H1 (cell line): ENCODE results near the gene ODAD3. TPM values are rescaled to one million over a fixed set of nuclear protein-coding genes. Genes with fewer than 3 reads are reported as not detected.

Source experiments
- ATF3 ChIP-seq: IDR thresholded peaks from 2 replicates; pipeline ENCODE4 v1.6.1; 2011; ENCODE audit warnings: low read depth, mild to moderate bottlenecking, low read length; ENCODE audit not compliant: insufficient read depth
- CHD2 ChIP-seq: IDR thresholded peaks from 2 replicates; pipeline ENCODE4 v1.6.1; 2012; ENCODE audit warnings: low read length, improper control_type of control experiment
- EZH2 ChIP-seq: fragments of 200-600 bp; sonication (generic); IDR thresholded peaks from 2 replicates; pipeline ENCODE4 v1.7.1; 2012; ENCODE audit warnings: low read depth, mild to moderate bottlenecking, moderate library complexity, low read length, inconsistent platforms; ENCODE audit not compliant: severe bottlenecking
- KDM1A ChIP-seq: fragments of 200-600, 300-600 bp; sonication (generic); IDR thresholded peaks from 2 replicates; pipeline ENCODE4 v1.7.1; 2016; ENCODE audit warnings: mild to moderate bottlenecking, low read length, borderline replicate concordance
- KDM5A ChIP-seq: fragments of 200-600 bp; IDR thresholded peaks from 2 replicates; pipeline ENCODE4 v1.7.1; 2012; ENCODE audit warnings: mild to moderate bottlenecking, low read length, inconsistent platforms, mixed read lengths
- PHF8 ChIP-seq: fragments of 200-600 bp; sonication (generic); conservative IDR thresholded peaks from 2 replicates; pipeline ENCODE4 v1.7.1; 2012; ENCODE audit warnings: low read depth, mild to moderate bottlenecking, inconsistent platforms, low read length, moderate library complexity
- SP2 ChIP-seq: IDR thresholded peaks from 2 replicates; pipeline ENCODE4 v1.6.1; 2012; ENCODE audit warnings: mild to moderate bottlenecking, low read length, inconsistent platforms
- polyA plus RNA-seq, 7 experiments: library from polyadenylated mRNA; depleted of rRNA in 3 of 7; stranded (reverse) in 5 of 7; unstranded in 2 of 7; fragments of >200 nt in 5 of 7; fragments of 200-250 nt in 2 of 7; gene quantifications; 1 replicate in 5 of 7; 2 replicates in 1 of 7; 4 replicates in 1 of 7; pipeline versions ENCODE4 v1.2.1 to v1.2.3, GENCODE V29; 2011 to 2013; ENCODE audit warnings: missing spikeins in 2 of 7, mixed read lengths in 2 of 7
- total RNA-seq: library from RNA; stranded (reverse); fragmentation: NEBNext Ultra II Directional; extraction: Animal tissue kit (Norgen Biotek cat#: 25700); gene quantifications from 2 replicates; pipeline ENCODE4 v1.2.1, GENCODE V29; 2021

ODAD3 gene
- total and polyA plus RNA-seq, 2 of the 8 experiments (the other 6 are each of a cell fraction or from before 2014, with no cell fraction given), result 2.1 to 2.2 TPM

- TF ChIP-seq ATF3 (no peak), PHF8 (no peak), SP2 (no peak), EZH2 (no peak), KDM1A (no peak), KDM5A (no peak), CHD2 (no peak)
These were observed 11.1 kb downstream of the ODAD3 start (continued) for GRCh38 chr19:11423791-11424181.
